Mesendoderm (in vitro differentiated cells): ENCODE measurements around the gene RBM33.

Source experiments
- DNase-seq: peaks from one replicate; pipeline ENCODE4 v3.0.0; 2013
- H2AK5ac ChIP-seq: 2 replicates; pipeline ENCODE4 v1.6.1; 2013; ENCODE audit warnings: low read length, inconsistent platforms
- H2BK120ac ChIP-seq: 2 replicates; pipeline ENCODE4 v1.6.1; 2013; ENCODE audit warnings: low read depth, mild to moderate bottlenecking, low read length, moderate library complexity, mixed read lengths
- H2BK15ac ChIP-seq: replicated peaks from 2 replicates; pipeline ENCODE4 v1.6.1; 2013; ENCODE audit warnings: low read depth, mild to moderate bottlenecking, moderate library complexity
- H2BK5ac ChIP-seq: 2 replicates; pipeline ENCODE4 v1.6.1; 2013; ENCODE audit warnings: low read length, inconsistent platforms
- H3K18ac ChIP-seq: 2 replicates; pipeline ENCODE4 v1.6.1; 2013; ENCODE audit warnings: mild to moderate bottlenecking, low read length, mixed read lengths
- H3K23ac ChIP-seq: one replicate; pipeline ENCODE4 v1.6.1; 2013; ENCODE audit warnings: low read length
- H3K27ac ChIP-seq: 2 replicates; pipeline ENCODE4 v1.5.1; 2013; ENCODE audit warnings: low read depth, mild to moderate bottlenecking, inconsistent platforms, low read length, moderate library complexity
- H3K27me3 ChIP-seq: 2 replicates; pipeline ENCODE4 v1.6.1; 2013; ENCODE audit warnings: low read length, control low read depth, mild to moderate bottlenecking, inconsistent platforms; ENCODE audit not compliant: insufficient read depth, poor library complexity
- H3K36me3 ChIP-seq: 2 replicates; pipeline ENCODE4 v1.6.1; 2013; ENCODE audit warnings: low read length, inconsistent platforms; ENCODE audit not compliant: control insufficient read depth, insufficient read depth
- H3K4ac ChIP-seq: one replicate; pipeline ENCODE4 v1.6.1; 2013; ENCODE audit warnings: low read depth, mild to moderate bottlenecking, low read length, moderate library complexity
- H3K4me1 ChIP-seq: 2 replicates; pipeline ENCODE4 v1.6.1; 2013; ENCODE audit warnings: low read depth, low read length, inconsistent platforms; ENCODE audit not compliant: control insufficient read depth
- H3K4me2 ChIP-seq: 2 replicates; pipeline ENCODE4 v1.6.1; 2013; ENCODE audit warnings: low read length
- H3K4me3 ChIP-seq: 2 replicates; pipeline ENCODE4 v1.5.1; 2013; ENCODE audit warnings: mild to moderate bottlenecking, low read length
- H3K56ac ChIP-seq: one replicate; pipeline ENCODE4 v1.6.1; 2013; ENCODE audit warnings: low read length
- H3K79me1 ChIP-seq: 2 replicates; pipeline ENCODE4 v1.6.1; 2013; ENCODE audit warnings: low read length, inconsistent platforms
- H3K79me2 ChIP-seq: 2 replicates; pipeline ENCODE4 v1.6.1; 2013; ENCODE audit warnings: mild to moderate bottlenecking, low read length; ENCODE audit not compliant: control insufficient read depth, insufficient read depth
- H3K9ac ChIP-seq: 2 replicates; pipeline ENCODE4 v1.6.1; 2013; ENCODE audit warnings: low read length, inconsistent platforms
- H4K5ac ChIP-seq: one replicate; pipeline ENCODE4 v1.6.1; 2013; ENCODE audit warnings: low read length
- H4K8ac ChIP-seq: one replicate; pipeline ENCODE4 v1.6.1; 2013; ENCODE audit warnings: low read depth, mild to moderate bottlenecking, control low read depth, low read length, moderate library complexity
- WGBS: extraction: QIAGEN DNeasy Blood & Tissue Kit; methylation state at CpG from one replicate; pipeline ENCODE4 v1.1.7; 2013; ENCODE audit warnings: low lambda C conversion rate, missing lambda C conversion rate; ENCODE audit not compliant: insufficient coverage; ENCODE audit errors: extremely low coverage; 5-methylcytosine and 5-hydroxymethylcytosine counted together

The RBM33 gene

GRCh38 chr7:155696747-155697146, 52.3 kb downstream of the RBM33 start:
- H3K18ac ChIP-seq: no peak overlapping the region
- H4K5ac ChIP-seq: no peak overlapping the region
- no peak overlapping the region for H3K27ac ChIP-seq
- no peaks in the 10 kb centered on the region for H3K36me3 ChIP-seq
- H3K23ac ChIP-seq: no peak overlapping the region
- no peak overlapping the region for H3K56ac ChIP-seq
- H4K8ac ChIP-seq: no peak overlapping the region
- H3K4me1 ChIP-seq: peaks cover 2% of the 10 kb centered on the region
- no peak overlapping the region for H2AK5ac ChIP-seq
- H3K4ac ChIP-seq: no peak overlapping the region
- no peak overlapping the region for H2BK15ac ChIP-seq
- no peaks in the 10 kb centered on the region for H3K27me3 ChIP-seq
- H3K4me2 ChIP-seq: no peak overlapping the region
- peaks cover 17% of the 10 kb centered on the region for H3K79me1 ChIP-seq
- no peak overlapping the region for H3K4me3 ChIP-seq
- no peak for DNase-seq
- peaks cover 20% of the 10 kb centered on the region for H3K79me2 ChIP-seq
- H2BK5ac ChIP-seq: no peak overlapping the region
- WGBS: no CpG with 5 or more reads among the region's 5 CpGs
- no peak overlapping the region for H3K9ac ChIP-seq
- no peak overlapping the region for H2BK120ac ChIP-seq

- Histone ChIP-seq H2BK15ac (no peak overlapping the region), H3K9ac (no peak overlapping the region), H3K4me2 (no peak overlapping the region), H2BK120ac (no peak overlapping the region), H4K8ac (no peak overlapping the region), H3K27ac (no peak overlapping the region), H2BK5ac (no peak overlapping the region), H3K4ac (no peak overlapping the region), H3K27me3 (no peaks in the 10 kb centered on the region), H3K18ac (no peak overlapping the region), H3K4me3 (no peak overlapping the region), H3K36me3 (peaks cover 1% of the 10 kb centered on the region), H4K5ac (no peak overlapping the region), H2AK5ac (no peak overlapping the region), H3K79me1 (peaks cover 14% of the 10 kb centered on the region), H3K4me1 (peaks cover 2% of the 10 kb centered on the region), H3K56ac (no peak overlapping the region), H3K23ac (no peak overlapping the region), H3K79me2 (peaks cover 15% of the 10 kb centered on the region)
- no CpG with 5 or more reads among the region's 1 CpG for WGBS
- no peak for DNase-seq
Observed at GRCh38 chr7:155698633-155699032, 54.2 kb downstream of the RBM33 start.

GRCh38 chr7:155699180-155699579, 54.7 kb downstream of the RBM33 start:
- Histone ChIP-seq H3K9ac (no peak overlapping the region), H3K27ac (no peak overlapping the region), H3K79me2 (peaks cover 15% of the 10 kb centered on the region), H2BK15ac (no peak overlapping the region), H3K27me3 (no peaks in the 10 kb centered on the region), H2AK5ac (no peak overlapping the region), H4K8ac (no peak overlapping the region), H3K4me2 (no peak overlapping the region), H2BK5ac (no peak overlapping the region), H3K56ac (no peak overlapping the region), H3K18ac (no peak overlapping the region), H4K5ac (no peak overlapping the region), H3K23ac (no peak overlapping the region), H3K4ac (no peak overlapping the region), H3K4me3 (no peak overlapping the region), H3K36me3 (peaks cover 1% of the 10 kb centered on the region), H3K79me1 (peaks cover 14% of the 10 kb centered on the region), H3K4me1 (peaks cover 2% of the 10 kb centered on the region), H2BK120ac (no peak overlapping the region)
- peak; percentile 25 for DNase-seq
- WGBS: no CpG with 5 or more reads among the region's 7 CpGs

GRCh38 chr7:155700847-155701246, 56.4 kb downstream of the RBM33 start:
- peaks cover 12% of the 10 kb centered on the region for H3K79me1 ChIP-seq
- no peak for DNase-seq
- H2BK120ac ChIP-seq: no peak overlapping the region
- peaks cover 1% of the 10 kb centered on the region for H3K36me3 ChIP-seq
- H3K4me2 ChIP-seq: no peak overlapping the region
- no peaks in the 10 kb centered on the region for H3K27me3 ChIP-seq
- H3K23ac ChIP-seq: no peak overlapping the region
- H3K27ac ChIP-seq: no peak overlapping the region
- no peak overlapping the region for H2AK5ac ChIP-seq
- H4K8ac ChIP-seq: no peak overlapping the region
- H2BK5ac ChIP-seq: no peak overlapping the region
- H3K56ac ChIP-seq: no peak overlapping the region
- H3K79me2 ChIP-seq: peaks cover 12% of the 10 kb centered on the region
- no peak overlapping the region for H3K4ac ChIP-seq
- no peak overlapping the region for H4K5ac ChIP-seq
- H3K18ac ChIP-seq: no peak overlapping the region
- no CpG with 5 or more reads among the region's 6 CpGs for WGBS
- H3K9ac ChIP-seq: no peak overlapping the region
- no peak overlapping the region for H3K4me3 ChIP-seq
- peaks cover 2% of the 10 kb centered on the region for H3K4me1 ChIP-seq
- no peak overlapping the region for H2BK15ac ChIP-seq

- Histone ChIP-seq H3K9ac (no peak overlapping the region), H4K8ac (no peak overlapping the region)
- DNase-seq: no peak
Observed at GRCh38 chr7:155701972-155702544, 57.6 kb downstream of the RBM33 start.

GRCh38 chr7:155702616-155703015, 58.2 kb downstream of the RBM33 start:
- Histone ChIP-seq H3K56ac (no peak overlapping the region), H3K27me3 (no peaks in the 10 kb centered on the region), H3K79me2 (peaks cover 7% of the 10 kb centered on the region), H3K23ac (no peak overlapping the region), H2BK120ac (no peak overlapping the region), H3K18ac (no peak overlapping the region), H4K5ac (no peak overlapping the region), H2BK5ac (no peak overlapping the region), H3K4me1 (peaks cover 2% of the 10 kb centered on the region), H4K8ac (no peak overlapping the region), H3K9ac (no peak overlapping the region), H3K27ac (no peak overlapping the region), H2BK15ac (no peak overlapping the region), H2AK5ac (no peak overlapping the region), H3K4me2 (no peak overlapping the region), H3K36me3 (peaks cover 1% of the 10 kb centered on the region), H3K4ac (no peak overlapping the region), H3K4me3 (no peak overlapping the region), H3K79me1 (peaks cover 8% of the 10 kb centered on the region)
- no CpG with 5 or more reads among the region's 1 CpG for WGBS
- DNase-seq: no peak

More at GRCh38 chr7:155701972-155702544, 57.6 kb downstream of the RBM33 start:
- H3K56ac ChIP-seq: no peak overlapping the region
- H3K4me2 ChIP-seq: no peak overlapping the region
- peaks cover 7% of the 10 kb centered on the region for H3K79me2 ChIP-seq
- H3K4me1 ChIP-seq: peaks cover 2% of the 10 kb centered on the region
- H3K4ac ChIP-seq: no peak overlapping the region
- no peak overlapping the region for H3K27ac ChIP-seq
- no peak overlapping the region for H2BK5ac ChIP-seq
- no peaks in the 10 kb centered on the region for H3K27me3 ChIP-seq
- H3K18ac ChIP-seq: no peak overlapping the region
- WGBS: no CpG with 5 or more reads among the region's 3 CpGs
- no peak overlapping the region for H2AK5ac ChIP-seq
- H3K4me3 ChIP-seq: no peak overlapping the region
- H3K79me1 ChIP-seq: peaks cover 8% of the 10 kb centered on the region
- peaks cover 1% of the 10 kb centered on the region for H3K36me3 ChIP-seq
- H4K5ac ChIP-seq: no peak overlapping the region
- H2BK120ac ChIP-seq: no peak overlapping the region
- no peak overlapping the region for H3K23ac ChIP-seq
- H2BK15ac ChIP-seq: no peak overlapping the region
